CD14-positive monocyte (primary cell): ENCODE results near the gene STRN3. TPM values are rescaled to one million over a fixed set of nuclear protein-coding genes. Genes with fewer than 3 reads are reported as not detected.

ENCODE experiments used
- DNase-seq, 3 donors: peaks; one replicate each; pipeline ENCODE4 v3.0.0-alpha.2; 2011 to 2022
- H2AFZ ChIP-seq: 2 replicates; pipeline ENCODE4 v1.6.0; 2012; ENCODE audit warnings: mild to moderate bottlenecking, low read depth, low read length, inconsistent platforms; ENCODE audit not compliant: insufficient read depth, poor library complexity, severe bottlenecking
- H3K27ac ChIP-seq, 2 donors: 1 replicate in 1 of 2; 2 replicates in 1 of 2; pipeline ENCODE4 v1.5.1; 2012 to 2013; ENCODE audit warnings: low read length in 2 of 2, control low read depth in 1 of 2, inconsistent platforms in 1 of 2, low read depth in 1 of 2, mild to moderate bottlenecking in 1 of 2
- H3K27me3 ChIP-seq, 2 donors: one replicate each; pipeline versions ENCODE4 v1.6.0 to v1.6.1; 2011 to 2013; ENCODE audit warnings: low read length in 2 of 2; ENCODE audit not compliant: control insufficient read depth in 2 of 2, insufficient read depth in 2 of 2
- H3K36me3 ChIP-seq, 2 donors: replicated peaks in 1 of 2; 1 replicate in 1 of 2; 2 replicates in 1 of 2; pipeline versions ENCODE4 v1.5.1 to v1.6.1; 2012 to 2013; ENCODE audit warnings: low read length in 2 of 2, control low read depth in 1 of 2, inconsistent platforms in 1 of 2, mild to moderate bottlenecking in 1 of 2; ENCODE audit not compliant: insufficient read depth in 2 of 2, control insufficient read depth in 1 of 2
- H3K4me1 ChIP-seq, 2 donors: 1 replicate in 1 of 2; 2 replicates in 1 of 2; pipeline versions ENCODE4 v1.5.1 to v1.6.1; 2012 to 2013; ENCODE audit warnings: low read length in 2 of 2, control low read depth in 1 of 2, inconsistent platforms in 1 of 2, mild to moderate bottlenecking in 1 of 2, moderate library complexity in 1 of 2; ENCODE audit not compliant: insufficient read depth in 2 of 2, control insufficient read depth in 1 of 2
- H3K4me2 ChIP-seq: replicated peaks from 2 replicates; pipeline ENCODE3; 2012; ENCODE audit warnings: low read length, moderate library complexity, mild to moderate bottlenecking; ENCODE audit not compliant: poor library complexity, severe bottlenecking; ENCODE audit errors: extremely low read depth
- H3K4me3 ChIP-seq, 3 experiments: fragments of 200-600 bp in 1 of 3; sonication (generic) in 1 of 3; replicated peaks in 1 of 3; 1 replicate in 2 of 3; 2 replicates in 1 of 3; pipeline ENCODE4 v1.5.1; 2011 to 2013; ENCODE audit warnings: low read length in 3 of 3, mild to moderate bottlenecking in 3 of 3, control low read depth in 2 of 3, low read depth in 2 of 3, inconsistent platforms in 1 of 3, moderate library complexity in 1 of 3
- H3K79me2 ChIP-seq: 2 replicates; pipeline ENCODE4 v1.6.0; 2012; ENCODE audit warnings: mild to moderate bottlenecking, control low read depth, inconsistent platforms, low read length, moderate library complexity; ENCODE audit not compliant: insufficient read depth
- H3K9ac ChIP-seq: 2 replicates; pipeline ENCODE4 v1.6.0; 2017; ENCODE audit warnings: low read length, mild to moderate bottlenecking; ENCODE audit not compliant: insufficient read depth, poor library complexity, severe bottlenecking
- H3K9me3 ChIP-seq, 2 donors: replicated peaks in 1 of 2; 1 replicate in 1 of 2; 2 replicates in 1 of 2; pipeline versions ENCODE4 v1.5.1 to v1.6.1; 2012 to 2013; ENCODE audit warnings: low read length in 2 of 2, control low read depth in 1 of 2; ENCODE audit not compliant: control insufficient read depth in 1 of 2, insufficient read depth in 1 of 2
- H4K20me1 ChIP-seq: 2 replicates; pipeline ENCODE4 v1.6.0; 2012; ENCODE audit warnings: mild to moderate bottlenecking, low read length, control low read depth, moderate library complexity; ENCODE audit not compliant: insufficient read depth
- H3K27ac Mint-ChIP-seq, 7 donors: one replicate each; pipeline ENCODE4 v1.8.0; 2020; ENCODE audit warnings: mild to moderate bottlenecking in 7 of 7, mixed read lengths in 7 of 7, moderate library complexity in 6 of 7, inconsistent platforms in 2 of 7
- H3K27me3 Mint-ChIP-seq, 3 donors: one replicate each; pipeline ENCODE4 v1.8.0; 2021 to 2022; ENCODE audit warnings: low read depth in 3 of 3, mild to moderate bottlenecking in 3 of 3, mixed read lengths in 3 of 3, moderate library complexity in 3 of 3, inconsistent platforms in 1 of 3
- H3K36me3 Mint-ChIP-seq, 2 donors: one replicate each; pipeline ENCODE4 v1.8.0; 2020; ENCODE audit warnings: mixed read lengths in 2 of 2, inconsistent platforms in 1 of 2, mild to moderate bottlenecking in 1 of 2
- H3K4me1 Mint-ChIP-seq: one replicate; pipeline ENCODE4 v1.8.0; 2020; ENCODE audit warnings: mild to moderate bottlenecking, mixed read lengths
- H3K4me3 Mint-ChIP-seq, 2 donors: one replicate each; pipeline ENCODE4 v1.8.0; 2020; ENCODE audit warnings: mild to moderate bottlenecking in 2 of 2, mixed read lengths in 2 of 2, moderate library complexity in 1 of 2
- H3K9me3 Mint-ChIP-seq, 7 donors: one replicate each; pipeline ENCODE4 v1.8.0; 2020 to 2022; ENCODE audit warnings: mixed read lengths in 7 of 7, mild to moderate bottlenecking in 6 of 7, moderate library complexity in 6 of 7, inconsistent platforms in 2 of 7
- CTCF ChIP-seq: fragments of 200-600 bp; IDR thresholded peaks from one replicate; pipeline ENCODE4 v1.8.0; 2022; ENCODE audit warnings: antibody characterized with exemption, mild to moderate bottlenecking
- WGBS: methylation state at CpG from one replicate; pipeline ENCODE4 v1.1.5; 2013; ENCODE audit warnings: missing lambda C conversion rate; ENCODE audit not compliant: insufficient coverage; 5-methylcytosine and 5-hydroxymethylcytosine counted together
- intact Hi-C, 2 donors: fragments of 100-400 bp; cut with micrococcal nuclease; formaldehyde crosslinking; loops; one replicate each; pipeline versions ENCODE4 v1.15.0 to v1.15.1; 2023
- polyA plus RNA-seq, 3 donors: library from polyadenylated mRNA; depleted of rRNA in 1 of 3; unstranded in 2 of 3; stranded (reverse) in 1 of 3; fragments of 300-500 nt in 2 of 3; fragments of >200 nt in 1 of 3; fragmentation: Illumina TruSeq in 2 of 3; gene quantifications; 1 replicate in 2 of 3; 2 replicates in 1 of 3; pipeline ENCODE4 v1.2.3, GENCODE V29; 2012 to 2021

STRN3 gene
- polyA plus RNA-seq, 3 donors, result 1.0 to 12.0 (median 3.8) TPM

- Mint-ChIP-seq H3K27me3 (no peaks in the 10 kb centered on the region), H3K27ac (no peak overlapping the region), H3K4me3 (no peak overlapping the region), H3K9me3 (peaks cover 6 to 10% (median 8%) of the 10 kb centered on the region in 7 donors), H3K4me1 (peaks cover 23% of the 10 kb centered on the region), H3K36me3 (peaks cover 32 to 33% of the 10 kb centered on the region in 2 donors)
- Histone ChIP-seq H3K4me1 (no peaks in the 10 kb centered on the region), H4K20me1 (peaks cover 67% of the 10 kb centered on the region), H2AFZ (no peak overlapping the region), H3K27me3 (no peaks in the 10 kb centered on the region), H3K4me3 (no peak overlapping the region), H3K4me2 (no peak overlapping the region), H3K9ac (no peak overlapping the region), H3K9me3 (peaks cover 4 to 6% of the 10 kb centered on the region in 2 donors), H3K36me3 (peaks cover 2 to 10% of the 10 kb centered on the region in 2 donors), H3K27ac (no peak overlapping the region), H3K79me2 (peaks cover 91% of the 10 kb centered on the region)
- TF ChIP-seq CTCF, result no peak
- no peak for DNase-seq
- intact Hi-C loops, result no loop called here
- no CpG with 5 or more reads among the region's 5 CpGs for WGBS
These were observed 64.8 kb downstream of the STRN3 start for GRCh38 chr14:30961330-30961729.

GRCh38 chr14:30960216-30960615, 66.0 kb downstream of the STRN3 start:
- H3K4me3 Mint-ChIP-seq, result no peak overlapping the region
- no CpG with 5 or more reads among the region's 3 CpGs for WGBS
- TF ChIP-seq CTCF, result no peak
- H3K27me3 Mint-ChIP-seq, result no peaks in the 10 kb centered on the region
- Histone ChIP-seq H3K36me3 (peaks cover 11 to 18% of the 10 kb centered on the region in 2 donors), H3K9me3 (no peaks in the 10 kb centered on the region), H2AFZ (no peak overlapping the region), H3K9ac (no peak overlapping the region), H3K27ac (no peak overlapping the region), H3K4me1 (no peaks in the 10 kb centered on the region), H3K4me3 (no peak overlapping the region), H4K20me1 (peaks cover 57% of the 10 kb centered on the region), H3K27me3 (no peaks in the 10 kb centered on the region), H3K79me2 (peaks cover 84% of the 10 kb centered on the region), H3K4me2 (no peak overlapping the region)
- no peak for DNase-seq
- H3K4me1 Mint-ChIP-seq, result peaks cover 19% of the 10 kb centered on the region
- H3K9me3 Mint-ChIP-seq, result peaks cover 0 to 5% (median 0%) of the 10 kb centered on the region in 7 donors
- H3K36me3 Mint-ChIP-seq, result peaks cover 29 to 30% of the 10 kb centered on the region in 2 donors
- intact Hi-C loops, result no loop called here
- peak overlapping the region in 4 of 7 donors; percentile 12 to 61 (median 24) for H3K27ac Mint-ChIP-seq
